MM.1S (cell line): ENCODE data around the gene PCBP2.
"Not testable (repeated sequence)": the region's sequence is repeated elsewhere in the genome, so short reads cannot be mapped to it uniquely, and the experiment has no call there.

Experiments
- DNase-seq: peaks from one replicate; pipeline ENCODE4 v3.0.0-alpha.2; 2015
- H2AFZ ChIP-seq: fragments of 300-600 bp; sonication (generic); 2 replicates; pipeline ENCODE4 v1.6.0; 2016; ENCODE audit warnings: antibody characterized with exemption, low read length
- H3F3A ChIP-seq: fragments of 300-600 bp; sonication (generic); 2 replicates; pipeline ENCODE4 v1.6.1; 2016; ENCODE audit warnings: mild to moderate bottlenecking, antibody characterized with exemption, low read length, moderate library complexity, mixed read lengths; ENCODE audit not compliant: insufficient read depth
- H3K27ac ChIP-seq: fragments of 300-600 bp; sonication (generic); 2 replicates; pipeline ENCODE4 v1.5.1; 2016; ENCODE audit warnings: mild to moderate bottlenecking, low read length
- H3K27me3 ChIP-seq: fragments of 300-600 bp; sonication (generic); replicated peaks from 2 replicates; pipeline ENCODE4 v1.6.0; 2016; ENCODE audit warnings: low read length; ENCODE audit not compliant: insufficient read depth
- H3K36me3 ChIP-seq: fragments of 300-600 bp; sonication (generic); replicated peaks from 2 replicates; pipeline ENCODE4 v1.6.1; 2016; ENCODE audit warnings: mild to moderate bottlenecking, low read length, mixed read lengths; ENCODE audit not compliant: insufficient read depth
- H3K4me1 ChIP-seq: fragments of 300-600 bp; sonication (generic); 2 replicates; pipeline ENCODE4 v1.6.1; 2016; ENCODE audit warnings: low read length, mixed read lengths
- H3K4me2 ChIP-seq: fragments of 300-600 bp; sonication (generic); 2 replicates; pipeline ENCODE4 v1.6.0; 2016; ENCODE audit warnings: low read depth, low read length
- H3K4me3 ChIP-seq: fragments of 300-600 bp; sonication (generic); 2 replicates; pipeline ENCODE4 v1.5.1; 2016; ENCODE audit warnings: low read length, mixed read lengths
- H3K79me2 ChIP-seq: fragments of 300-600 bp; sonication (generic); 2 replicates; pipeline ENCODE4 v1.6.1; 2016; ENCODE audit warnings: mixed run types, low read length, mixed read lengths
- H3K9ac ChIP-seq: fragments of 300-600 bp; sonication (generic); 2 replicates; pipeline ENCODE4 v1.6.1; 2016; ENCODE audit warnings: low read length, mixed read lengths
- H3K9me2 ChIP-seq: fragments of 300-600 bp; sonication (generic); replicated peaks from 2 replicates; pipeline ENCODE4 v1.6.1; 2016; ENCODE audit warnings: mild to moderate bottlenecking, low read length, mixed read lengths; ENCODE audit not compliant: insufficient read depth
- H3K9me3 ChIP-seq: fragments of 300-600 bp; sonication (generic); replicated peaks from 2 replicates; pipeline ENCODE4 v1.6.1; 2016; ENCODE audit warnings: mild to moderate bottlenecking, low read length, mixed read lengths; ENCODE audit not compliant: insufficient read depth
- H4K20me1 ChIP-seq: fragments of 300-600 bp; sonication (generic); 2 replicates; pipeline ENCODE4 v1.6.1; 2016; ENCODE audit warnings: mild to moderate bottlenecking, low read length, moderate library complexity, mixed read lengths; ENCODE audit not compliant: insufficient read depth
- EZH2 ChIP-seq: fragments of 300-600 bp; sonication (generic); optimal IDR thresholded peaks from 2 replicates; pipeline ENCODE3; 2017; ENCODE audit warnings: low read depth, mild to moderate bottlenecking, antibody characterized with exemption, low read length, mixed read lengths
- EZH2phosphoT487 ChIP-seq: fragments of 300-600 bp; sonication (generic); IDR thresholded peaks from 2 replicates; pipeline ENCODE4 v1.6.1; 2018; ENCODE audit warnings: antibody characterized with exemption, low read length
- TF ChIP-seq, protein P1 (sequence below): fragments of 300-600 bp; sonication (generic); IDR thresholded peaks from 2 replicates; pipeline ENCODE4 v1.5.1; 2016; ENCODE audit warnings: antibody characterized with exemption, low read length, mixed read lengths

The PCBP2 gene

DNA sequence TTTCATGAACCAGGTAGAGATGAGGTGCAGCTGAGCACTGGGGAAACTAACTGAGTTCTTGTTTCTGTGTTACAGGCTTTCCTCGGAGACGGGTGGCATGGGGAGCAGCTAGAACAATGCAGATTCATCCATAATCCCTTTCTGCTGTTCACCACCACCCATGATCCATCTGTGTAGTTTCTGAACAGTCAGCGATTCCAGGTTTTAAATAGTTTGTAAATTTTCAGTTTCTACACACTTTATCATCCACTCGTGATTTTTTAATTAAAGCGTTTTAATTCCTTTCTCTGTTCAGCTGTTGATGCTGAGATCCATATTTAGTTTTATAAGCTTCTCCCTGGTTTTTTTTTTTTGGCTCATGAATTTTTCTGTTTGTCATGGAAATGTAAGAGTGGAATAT is 27.4 kb downstream of the PCBP2 start:
- H2AFZ ChIP-seq, result no peak overlapping the region
- H3K79me2 ChIP-seq, result peaks cover 72% of the 10 kb centered on the region
- TF ChIP-seq, protein P1, sequence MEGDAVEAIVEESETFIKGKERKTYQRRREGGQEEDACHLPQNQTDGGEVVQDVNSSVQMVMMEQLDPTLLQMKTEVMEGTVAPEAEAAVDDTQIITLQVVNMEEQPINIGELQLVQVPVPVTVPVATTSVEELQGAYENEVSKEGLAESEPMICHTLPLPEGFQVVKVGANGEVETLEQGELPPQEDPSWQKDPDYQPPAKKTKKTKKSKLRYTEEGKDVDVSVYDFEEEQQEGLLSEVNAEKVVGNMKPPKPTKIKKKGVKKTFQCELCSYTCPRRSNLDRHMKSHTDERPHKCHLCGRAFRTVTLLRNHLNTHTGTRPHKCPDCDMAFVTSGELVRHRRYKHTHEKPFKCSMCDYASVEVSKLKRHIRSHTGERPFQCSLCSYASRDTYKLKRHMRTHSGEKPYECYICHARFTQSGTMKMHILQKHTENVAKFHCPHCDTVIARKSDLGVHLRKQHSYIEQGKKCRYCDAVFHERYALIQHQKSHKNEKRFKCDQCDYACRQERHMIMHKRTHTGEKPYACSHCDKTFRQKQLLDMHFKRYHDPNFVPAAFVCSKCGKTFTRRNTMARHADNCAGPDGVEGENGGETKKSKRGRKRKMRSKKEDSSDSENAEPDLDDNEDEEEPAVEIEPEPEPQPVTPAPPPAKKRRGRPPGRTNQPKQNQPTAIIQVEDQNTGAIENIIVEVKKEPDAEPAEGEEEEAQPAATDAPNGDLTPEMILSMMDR, result no peak
- no peak for TF ChIP-seq EZH2
- no peak for TF ChIP-seq EZH2phosphoT487
- peaks cover 61% of the 10 kb centered on the region for H3K4me1 ChIP-seq
- H3K4me2 ChIP-seq, result peak overlapping the region; percentile 33
- no peaks in the 10 kb centered on the region for H3K9me3 ChIP-seq
- peak overlapping the region; percentile 13; the same call in 1 of the 2 replicates for H3K9ac ChIP-seq
- peaks cover 7% of the 10 kb centered on the region; the same call in 1 of the 2 replicates for H4K20me1 ChIP-seq
- H3K27me3 ChIP-seq, result no peaks in the 10 kb centered on the region
- peaks cover 27% of the 10 kb centered on the region; the same call in 1 of the 2 replicates for H3K36me3 ChIP-seq
- H3K4me3 ChIP-seq, result no peak overlapping the region
- no peaks in the 10 kb centered on the region for H3K9me2 ChIP-seq
- no peak for DNase-seq
- peak overlapping the region; percentile 79 for H3K27ac ChIP-seq
- H3F3A ChIP-seq, result peaks cover 96% of the 10 kb centered on the region

DNA sequence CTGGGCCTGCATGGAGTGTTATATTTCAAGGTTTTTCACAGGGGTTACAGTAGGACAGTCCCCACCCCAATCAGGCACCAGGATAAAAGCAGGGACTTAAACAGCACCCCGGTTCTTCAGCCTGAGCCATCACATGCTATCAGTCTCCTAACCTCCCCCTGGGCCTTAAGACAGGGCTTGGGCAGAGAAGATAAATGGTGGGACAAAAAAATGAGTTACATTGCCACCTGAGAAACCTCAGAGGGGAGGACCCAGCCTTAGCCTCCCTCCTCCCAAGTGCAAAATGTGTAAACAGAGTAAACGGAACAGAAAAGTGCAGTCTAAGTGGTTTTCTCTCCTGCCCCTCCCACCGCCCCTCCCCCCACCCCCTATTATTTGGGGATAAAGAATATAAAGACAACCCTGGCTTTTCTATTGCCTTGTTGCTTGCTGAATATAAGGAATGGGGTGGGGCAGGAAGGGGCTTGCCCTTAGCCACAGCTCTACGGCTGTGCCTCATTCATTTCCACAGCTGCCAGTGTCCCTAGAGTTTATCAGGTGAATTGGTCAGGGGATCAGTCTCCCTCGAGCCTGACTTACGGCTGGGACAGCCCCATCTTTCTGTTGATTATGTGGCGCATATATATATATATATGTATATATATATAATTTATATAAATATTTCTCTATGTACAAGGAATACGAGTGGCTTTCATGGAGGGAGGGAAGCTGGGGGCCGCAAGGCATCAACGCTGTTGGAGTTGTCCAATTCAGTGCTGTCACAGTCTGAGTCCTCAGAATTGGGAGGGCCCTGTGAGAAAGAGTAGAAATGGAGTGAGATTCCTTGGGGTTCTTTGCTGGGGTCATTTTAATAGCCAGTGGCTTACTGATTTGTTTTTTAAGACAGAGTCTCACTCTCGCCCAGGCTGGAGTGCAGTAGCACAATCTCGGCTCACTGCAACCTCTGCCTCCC is 28.9 kb downstream of the PCBP2 start:
- DNase-seq, result peak; percentile 42
- H4K20me1 ChIP-seq, result peaks cover 7% of the 10 kb centered on the region; the same call in 1 of the 2 replicates
- H3K27ac ChIP-seq, result peak overlapping the region; percentile 79; the same call in 1 of the 2 replicates

DNA sequence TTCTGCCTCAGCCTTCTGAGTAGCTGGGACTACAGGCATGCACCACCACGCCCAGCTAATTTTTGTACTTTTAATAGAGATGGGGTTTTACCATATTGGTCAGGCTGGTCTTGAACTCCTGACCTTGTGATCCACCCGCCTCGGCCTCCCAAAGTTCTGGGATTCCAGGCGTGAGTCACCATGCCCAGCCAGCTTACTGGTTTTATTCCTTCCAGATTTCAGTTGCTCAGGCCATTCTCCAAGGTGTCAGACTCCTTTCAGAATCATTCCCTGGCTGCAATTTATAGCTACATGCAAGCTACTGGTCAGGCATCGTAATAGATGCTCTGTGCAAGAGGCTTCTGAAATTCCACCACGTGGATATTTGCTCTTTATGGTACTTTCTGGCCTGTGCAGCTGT is 29.6 kb downstream of the PCBP2 start:
- DNase-seq, H3K9me2 ChIP-seq, H3K9me3 ChIP-seq, H3K4me3 ChIP-seq, H3K27me3 ChIP-seq, H4K20me1 ChIP-seq, H3K9ac ChIP-seq, H2AFZ ChIP-seq, H3K4me2 ChIP-seq: not testable (repeated sequence)
- H3K4me1 ChIP-seq, result peaks cover 41% of the 10 kb centered on the region
- peaks cover 23% of the 10 kb centered on the region; the same call in 1 of the 2 replicates for H3K36me3 ChIP-seq
- peaks cover 51% of the 10 kb centered on the region for H3K79me2 ChIP-seq
- H3F3A ChIP-seq, result peaks cover 85% of the 10 kb centered on the region
- H3K27ac ChIP-seq, result peak overlapping the region; percentile 42; the same call in 1 of the 2 replicates

More for the DNA sequence above, 28.9 kb downstream of the PCBP2 start:
- Histone ChIP-seq H3K79me2 (peaks cover 58% of the 10 kb centered on the region), H3K4me3 (no peak overlapping the region), H3K27me3 (no peaks in the 10 kb centered on the region), H3K4me1 (peaks cover 48% of the 10 kb centered on the region), H3K4me2 (0 out of 2 replicates have a peak overlapping the region, but pooled peaks have one; percentile 33), H3K9ac (peak overlapping the region; percentile 9; the same call in 1 of the 2 replicates), H3K36me3 (peaks cover 23% of the 10 kb centered on the region; the same call in 1 of the 2 replicates), H2AFZ (no peak overlapping the region), H3K9me2 (no peaks in the 10 kb centered on the region), H3F3A (peaks cover 85% of the 10 kb centered on the region), H3K9me3 (no peaks in the 10 kb centered on the region)
- TF ChIP-seq EZH2, result no peak
- TF ChIP-seq EZH2phosphoT487, result no peak
- TF ChIP-seq, protein P1, result no peak
